ENCODE data around the gene ZNF831.

DNA sequence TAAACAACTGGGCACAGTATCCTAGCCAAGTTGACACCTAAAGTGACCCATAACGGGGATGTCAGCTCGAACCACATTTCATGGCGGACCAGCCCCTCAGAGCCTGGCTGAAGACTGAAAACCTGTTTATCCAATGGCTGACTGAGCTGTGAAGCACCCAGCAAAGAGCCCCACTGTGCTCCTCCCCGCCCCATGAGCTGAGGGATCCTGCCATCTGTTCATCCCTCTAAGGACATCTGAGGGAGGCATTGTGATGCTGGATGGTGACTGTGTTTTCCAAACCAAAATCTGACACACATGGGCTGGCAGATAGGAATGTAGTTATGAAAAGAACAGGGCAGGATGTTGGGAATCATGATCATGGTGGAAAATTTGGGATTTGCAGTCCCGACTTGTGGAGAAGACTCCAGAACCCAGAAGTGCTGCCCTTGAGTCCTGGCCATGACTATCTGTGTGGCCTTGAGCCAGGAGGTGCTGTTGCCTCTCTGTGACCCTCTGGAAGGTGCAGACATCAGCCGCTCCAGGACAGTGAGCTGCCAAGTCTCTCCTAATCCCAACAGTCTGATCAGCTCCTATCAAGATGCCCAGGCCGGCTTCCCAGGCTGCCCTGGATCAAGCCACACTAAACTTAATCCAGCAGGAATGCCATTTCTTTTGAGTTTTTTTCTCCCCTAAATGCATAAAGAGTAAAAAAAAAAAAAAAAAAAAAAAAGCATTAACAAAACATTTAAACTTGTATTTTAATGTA is 142.5 kb downstream of the ZNF831 start:
- TF ChIP-seq TARDBP (IDR thresholded peaks at IDR 0.05; ENCODE audit: borderline replicate concordance): no peak
- no peak for TF ChIP-seq EP300 (IDR thresholded peaks at IDR 0.05; ENCODE audit: borderline replicate concordance in 1 of 2, control insufficient read depth in 1 of 2, low read depth in 2 of 2, low read length in 2 of 2)

Measured in GM12878 (cell line).